Activated CD8-positive, alpha-beta memory T cell treated with anti-CD3 and anti-CD28 coated beads for 24 hours (primary cell): ENCODE data around the gene CRAMP1.

Experiments
- DNase-seq: peaks from one replicate; pipeline ENCODE4 v3.0.0-alpha.2; 2020

CRAMP1 gene

DNA sequence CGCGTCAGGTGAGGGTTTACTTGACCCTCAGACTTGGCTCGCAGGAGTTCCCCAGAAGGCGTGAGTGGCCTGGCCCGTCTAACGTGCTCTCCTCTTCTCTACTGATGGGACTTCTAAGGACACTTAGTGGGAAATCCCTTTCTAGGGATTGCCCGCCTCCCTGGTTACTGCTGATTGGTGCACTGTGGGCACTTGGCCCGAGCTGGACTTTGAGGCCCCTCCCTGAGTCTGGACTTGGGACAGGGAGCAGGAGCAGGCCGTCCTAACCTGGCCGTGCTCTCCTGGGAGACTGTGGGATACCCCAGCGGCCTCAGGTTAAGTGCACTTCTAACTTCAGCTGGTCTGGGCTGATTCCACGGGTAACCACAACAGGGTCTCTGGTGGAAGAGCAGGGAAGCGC is 15.0 kb upstream of the CRAMP1 start:
- DNase-seq, result no peak

DNA sequence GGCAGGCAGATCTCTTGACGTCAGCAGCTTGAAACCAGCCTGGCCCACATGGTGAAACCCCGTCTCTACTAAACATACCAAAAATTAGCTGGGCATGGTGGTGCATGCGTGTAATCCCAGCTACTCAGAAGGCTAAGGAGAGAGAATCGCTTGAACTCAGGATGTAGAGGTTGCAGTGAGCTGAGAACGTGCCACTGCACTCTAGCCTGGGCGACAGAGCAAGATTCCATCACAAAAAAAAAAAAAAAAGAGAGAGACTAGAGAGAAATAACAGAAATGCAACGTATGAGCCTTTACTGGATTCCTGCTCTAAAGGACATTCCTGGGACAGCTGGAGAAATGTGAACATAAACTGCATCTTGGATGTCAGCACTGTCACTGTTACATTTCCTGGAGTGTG is 11.1 kb upstream of the CRAMP1 start:
- no peak for DNase-seq

- DNase-seq, result no peak
Observed at GRCh38 chr16:1601489-1601888, 10.7 kb upstream of the CRAMP1 start.

DNA sequence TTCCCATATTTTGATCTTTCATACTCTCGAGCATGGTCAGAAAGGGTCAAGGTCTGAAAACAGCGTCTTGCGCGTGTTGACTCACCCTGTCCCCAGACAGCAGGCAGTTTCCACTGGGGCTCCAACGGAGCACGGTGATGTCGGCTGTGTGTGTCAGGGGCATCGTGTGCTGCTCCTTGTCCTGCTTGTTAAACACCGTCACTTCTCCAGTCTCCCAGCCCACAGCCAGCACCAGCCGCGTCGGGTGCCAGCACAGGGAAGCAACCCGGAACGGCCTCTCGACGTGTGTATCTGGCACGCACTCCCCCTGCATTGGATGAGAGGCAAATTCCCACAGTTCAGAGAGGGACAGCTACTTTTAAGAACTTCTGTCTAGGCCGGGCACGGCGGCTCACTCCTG is 9.9 kb upstream of the CRAMP1 start:
- no peak for DNase-seq

- DNase-seq, result no peak
Observed at GRCh38 chr16:1606774-1607173, 5.4 kb upstream of the CRAMP1 start.

- no peak for DNase-seq
Observed at GRCh38 chr16:1607971-1608370, 4.2 kb upstream of the CRAMP1 start.

- DNase-seq, result peak; percentile 97
Observed at GRCh38 chr16:1610071-1610898, 1.9 kb upstream of the CRAMP1 start.

DNA sequence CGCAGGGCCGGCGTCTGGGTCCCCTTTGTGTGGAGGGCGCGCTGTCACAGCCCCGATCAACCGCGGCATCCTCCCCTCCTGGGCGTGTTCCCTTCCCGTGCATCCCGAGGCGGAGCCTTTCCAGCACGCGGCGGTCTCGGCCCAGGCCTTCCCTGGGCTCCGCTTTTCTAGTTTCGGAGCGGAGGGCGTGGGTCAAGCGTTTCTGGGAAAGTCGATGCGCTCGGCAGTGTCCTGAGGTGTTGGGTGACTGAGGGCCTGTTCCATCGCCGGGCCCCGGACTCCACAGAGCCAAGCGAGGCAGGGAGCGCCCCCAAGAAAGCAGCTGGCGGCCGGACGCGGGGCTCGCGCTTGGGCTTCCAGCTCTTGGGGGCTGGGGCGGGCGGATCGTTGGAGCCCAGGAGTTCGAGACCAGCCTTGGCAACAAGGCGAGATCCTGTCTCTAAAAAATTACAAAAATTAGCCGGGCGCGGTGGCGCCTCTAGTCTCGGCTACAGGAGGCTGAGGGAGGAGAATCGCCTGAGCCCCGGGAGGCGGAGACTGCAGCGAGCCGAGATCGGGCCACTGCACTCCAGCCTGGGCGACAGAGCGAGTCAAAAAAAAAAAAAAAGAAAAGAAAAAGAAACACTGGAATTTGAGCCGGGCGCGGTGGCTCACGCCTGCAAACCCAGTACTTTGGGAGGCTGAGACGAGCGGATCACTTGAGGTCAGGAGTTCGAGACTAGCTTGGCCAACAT is 1.1 kb upstream of the CRAMP1 start:
- DNase-seq, result no peak

DNA sequence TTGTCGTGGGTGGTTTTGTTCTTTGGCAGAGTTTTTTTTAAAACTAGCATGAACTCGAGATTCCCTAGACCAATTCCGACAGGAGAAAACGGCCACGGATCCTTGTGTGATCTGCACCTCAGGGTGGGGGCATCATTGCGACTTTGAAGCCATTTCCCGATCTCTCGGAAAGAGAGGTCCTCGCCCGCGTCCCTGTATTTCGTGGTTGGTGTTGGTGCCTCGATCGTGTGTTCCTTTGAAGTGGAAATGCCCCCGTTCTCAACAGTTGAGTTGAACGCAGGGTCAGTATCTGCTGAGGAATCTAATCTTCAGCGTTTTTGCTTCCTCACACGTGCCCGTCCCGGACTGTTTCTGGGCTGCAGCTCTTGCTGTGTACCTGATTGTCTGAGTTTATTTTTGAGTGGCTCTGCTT is 1.1 kb downstream of the CRAMP1 start:
- DNase-seq, result peak; percentile 61

DNA sequence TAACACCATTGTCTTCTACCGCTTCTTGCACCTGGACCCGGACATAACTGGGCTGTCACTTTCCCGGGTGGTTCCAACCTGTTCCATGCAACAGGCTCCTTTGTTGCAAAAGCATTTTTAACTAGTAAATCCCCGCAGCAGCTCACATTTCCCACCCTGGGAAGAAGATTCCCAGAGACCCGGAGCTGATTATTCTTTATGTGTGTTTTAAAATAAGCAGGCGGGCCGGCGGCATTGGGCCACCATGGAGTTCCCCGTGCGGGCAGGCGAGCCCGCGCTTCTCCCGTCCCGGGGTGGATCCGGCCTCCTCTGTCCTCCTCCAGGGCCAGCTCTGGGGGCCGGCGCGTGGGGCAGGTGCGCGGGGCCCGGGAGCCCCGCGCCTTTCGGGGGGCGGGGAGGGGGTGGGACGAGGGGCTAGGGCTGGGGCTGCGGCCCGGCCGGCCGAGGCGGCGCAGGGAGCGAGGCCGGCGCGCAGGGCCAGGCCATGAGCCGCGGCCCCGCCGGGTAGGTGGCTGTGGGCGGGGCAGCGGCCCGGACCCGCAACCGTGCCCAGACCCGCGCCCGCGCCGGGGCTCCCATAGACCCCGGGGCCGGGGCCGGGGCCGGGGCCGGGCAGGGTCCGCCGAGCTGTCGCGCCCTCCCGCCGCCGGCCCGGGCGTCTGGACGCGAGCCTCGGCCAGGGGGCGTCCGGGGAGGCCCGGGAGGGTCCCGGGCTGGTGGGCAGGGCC is 1.7 kb downstream of the CRAMP1 start:
- peak; percentile 59 for DNase-seq

DNA sequence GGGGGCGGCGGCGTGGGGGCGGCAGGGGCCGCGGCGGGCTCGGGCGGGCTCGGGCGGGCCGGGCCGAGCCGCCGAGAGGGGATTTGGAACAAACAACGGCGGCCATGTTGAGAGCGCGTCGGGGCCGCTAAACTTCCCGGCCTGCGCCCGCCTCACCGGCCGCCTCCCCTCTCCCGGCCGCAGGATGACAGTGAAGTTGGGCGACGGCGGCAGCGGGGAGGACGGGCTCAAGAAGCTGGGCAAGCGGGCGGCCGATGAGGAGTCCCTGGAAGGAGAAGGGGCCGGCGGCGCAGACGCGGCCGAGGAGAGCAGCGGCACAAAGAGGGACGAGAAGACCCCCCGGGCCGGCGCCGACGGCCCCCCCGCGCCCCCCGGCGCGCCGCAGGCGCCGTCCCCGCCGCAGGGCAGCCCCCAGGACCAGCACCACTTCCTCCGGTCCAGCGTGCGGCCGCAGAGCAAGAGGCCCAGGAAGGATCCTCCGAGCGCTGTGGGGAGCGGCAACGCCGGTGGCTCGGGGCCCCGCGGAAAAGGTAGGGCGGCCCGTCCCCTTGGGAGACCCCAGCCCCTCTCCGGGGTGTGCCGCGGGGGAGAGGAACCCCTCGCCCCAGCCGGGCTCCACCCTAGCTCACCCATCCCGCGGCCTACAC is 2.4 kb downstream of the CRAMP1 start:
- peak; percentile 60 for DNase-seq

DNA sequence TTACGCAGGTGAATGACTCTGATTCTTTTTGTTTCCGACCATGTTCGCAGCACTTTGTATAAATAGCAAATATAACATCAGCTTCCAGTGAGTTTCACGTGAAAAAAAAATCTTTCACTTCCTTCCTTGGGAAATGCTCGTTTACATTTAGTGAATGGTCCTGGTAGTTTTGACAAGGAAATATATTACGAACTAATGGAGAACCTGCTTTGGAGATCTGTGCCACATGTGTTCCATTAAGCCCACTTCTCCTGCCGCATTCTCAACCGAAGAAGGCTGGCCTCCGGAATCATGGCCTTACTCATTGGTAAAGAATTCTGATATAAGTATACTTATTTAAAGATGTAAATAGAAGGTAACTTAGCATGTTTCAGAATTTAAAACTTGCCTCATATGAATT is 3.6 kb downstream of the CRAMP1 start:
- DNase-seq, result no peak

GRCh38 chr16:1619976-1620375 is 7.8 kb downstream of the CRAMP1 start:
- DNase-seq, result no peak

GRCh38 chr16:1620391-1620790 is 8.2 kb downstream of the CRAMP1 start:
- no peak for DNase-seq

GRCh38 chr16:1621851-1622250 is 9.7 kb downstream of the CRAMP1 start:
- DNase-seq, result no peak

GRCh38 chr16:1626327-1626726 is 14.2 kb downstream of the CRAMP1 start:
- DNase-seq, result no peak

- no peak for DNase-seq
Observed at GRCh38 chr16:1626776-1627175, 14.6 kb downstream of the CRAMP1 start.

DNA sequence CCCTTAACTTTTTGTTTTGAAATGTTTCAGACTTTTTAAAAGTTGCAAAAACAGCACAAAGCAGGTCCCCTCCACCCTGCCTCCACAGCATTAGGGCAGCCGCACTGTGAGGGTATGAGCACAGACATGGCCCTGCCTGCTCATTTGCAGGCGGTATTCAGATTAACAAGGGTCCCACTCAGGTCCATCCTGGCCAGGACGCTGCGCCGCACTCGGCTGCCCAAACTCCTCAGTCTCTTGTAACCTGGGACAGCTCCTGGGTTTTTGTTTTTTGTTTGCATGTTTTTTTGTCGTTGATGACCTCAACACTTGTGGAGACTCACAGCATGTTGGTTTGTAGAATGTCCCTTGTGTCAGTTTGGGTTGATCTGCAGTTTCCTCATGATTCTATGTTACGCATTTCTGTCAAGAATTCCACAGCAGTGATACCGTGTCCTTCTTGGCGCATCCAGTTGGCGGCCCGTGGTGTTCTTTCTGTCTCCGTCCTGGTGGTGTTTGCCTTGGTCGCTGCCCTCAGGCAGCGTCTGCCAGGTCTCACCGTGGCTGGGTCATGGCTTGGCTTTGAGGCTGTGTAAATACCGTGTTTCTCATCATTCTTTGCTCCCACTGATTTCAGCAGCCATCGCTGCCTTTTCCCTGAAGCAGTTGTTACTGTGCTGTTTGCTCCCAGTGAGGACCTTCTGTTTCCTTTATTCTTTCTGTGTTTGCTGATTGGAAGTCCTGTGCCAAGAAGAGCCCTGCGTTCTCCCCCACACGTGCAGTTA is 18.5 kb downstream of the CRAMP1 start:
- DNase-seq, result no peak

GRCh38 chr16:1631230-1631629 is 19.1 kb downstream of the CRAMP1 start:
- no peak for DNase-seq

DNA sequence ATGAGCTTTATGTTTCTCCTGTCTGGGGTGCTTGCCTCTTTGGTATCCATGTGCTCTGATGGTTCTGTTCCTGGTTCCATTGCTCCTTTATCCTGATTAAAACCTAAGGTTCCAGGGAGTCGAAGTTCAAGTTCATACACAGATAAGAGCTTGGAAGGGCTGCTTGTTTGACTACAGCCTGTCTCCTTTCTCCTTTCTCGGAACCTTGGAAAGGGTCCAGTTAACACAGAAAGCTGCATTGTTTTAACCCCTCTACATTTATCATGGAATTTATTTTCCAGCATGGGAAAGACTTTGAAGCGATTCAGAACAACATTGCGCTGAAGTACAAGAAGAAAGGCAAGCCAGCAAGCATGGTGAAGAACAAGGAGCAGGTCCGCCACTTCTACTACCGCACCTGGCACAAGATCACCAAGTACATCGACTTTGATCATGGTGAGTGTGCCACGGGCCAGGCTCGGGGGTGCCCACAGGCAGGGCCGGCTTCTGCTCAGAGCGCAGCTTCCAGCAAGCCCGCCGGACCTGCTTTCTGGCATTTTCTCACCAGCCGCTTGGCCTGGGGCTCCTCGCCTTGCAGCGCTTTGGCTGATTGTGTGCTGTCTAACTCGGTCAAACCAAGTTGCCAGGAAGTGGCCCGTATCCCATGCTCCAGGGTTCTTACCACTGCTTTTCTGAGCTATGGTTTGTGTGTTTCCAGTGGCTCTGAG is 19.9 kb downstream of the CRAMP1 start:
- no peak for DNase-seq

- DNase-seq, result no peak
Observed at GRCh38 chr16:1632638-1632970, 20.4 kb downstream of the CRAMP1 start.

- DNase-seq, result no peak
Observed at GRCh38 chr16:1633310-1633709, 21.1 kb downstream of the CRAMP1 start.
